ENCODE data around the gene OR10R2. TPM values are rescaled to one million over a fixed set of nuclear protein-coding genes. Genes with fewer than 3 reads are reported as not detected.
"Not testable (repeated sequence)": the region's sequence is repeated elsewhere in the genome, so short reads cannot be mapped to it uniquely, and the experiment has no call there.

The OR10R2 gene
- polyA plus RNA-seq, 1 donor from 2014 or later, result not detected

GRCh38 chr1:158426137-158426536 lies 45.9 kb upstream of the OR10R2 start, which contains the start of gene OR10K2:
TSS of gene OR10K2 (minus strand) at chr1:158426237. CDS start at chr1:158420866, 5,371 bp downstream.
- Histone ChIP-seq H3K4me3 (ENCODE audit: low read length) (no peak within 1 kb of the TSS), H3K79me2 (replicated peaks; ENCODE audit: insufficient read depth, low read length) (no peaks in the 10 kb centered on the region), H4K20me1 (ENCODE audit: insufficient read depth) (no peaks in the 10 kb centered on the region), H3K27ac (ENCODE audit: low read length) (no peak within 1 kb of the TSS), H3K27me3 (ENCODE audit: insufficient read depth, low read depth, low read length) (no peaks in the 10 kb centered on the region), H3K9me2 (ENCODE audit: insufficient read depth, low read length) (no peaks in the 10 kb centered on the region), H2AFZ (ENCODE audit: low read depth, low read length) (no peak within 1 kb of the TSS), H3F3A (ENCODE audit: insufficient read depth, low read length, poor library complexity, severe bottlenecking) (no peaks in the 10 kb centered on the region), H3K4me2 (ENCODE audit: low read length) (no peak within 1 kb of the TSS), H3K9me3 (ENCODE audit: low read length) (no peaks in the 10 kb centered on the region), H3K36me3 (ENCODE audit: insufficient read depth, low read length) (no peaks in the 10 kb centered on the region), H3K9ac (ENCODE audit: low read length) (no peak within 1 kb of the TSS)
- TF ChIP-seq REST (IDR thresholded peaks at IDR 0.05; ENCODE audit: borderline replicate concordance) (no peak), CTCF (IDR thresholded peaks at IDR 0.05; ENCODE audit: poor library complexity, severe bottlenecking) (no peak), RAD21 (conservative IDR thresholded peaks at IDR 0.05) (no peak)

GRCh38 chr1:158430163-158430562 lies 41.9 kb upstream of the OR10R2 start:
- H3F3A ChIP-seq (ENCODE audit: insufficient read depth, low read length, poor library complexity, severe bottlenecking); H4K20me1 ChIP-seq (ENCODE audit: insufficient read depth): not testable (repeated sequence)

GRCh38 chr1:158434741-158435140 lies 37.3 kb upstream of the OR10R2 start:
- H3K36me3 ChIP-seq (ENCODE audit: insufficient read depth, low read length), result no peaks in the 10 kb centered on the region
- H3K4me3 ChIP-seq (ENCODE audit: low read length), result no peak overlapping the region
- H3F3A ChIP-seq (ENCODE audit: insufficient read depth, low read length, poor library complexity, severe bottlenecking), result no peaks in the 10 kb centered on the region
- no peak overlapping the region for H3K27ac ChIP-seq (ENCODE audit: low read length)
- TF ChIP-seq POLR2AphosphoS5 (IDR thresholded peaks at IDR 0.05) (no peak), EP300 (conservative IDR thresholded peaks at IDR 0.05; ENCODE audit: poor library complexity, severe bottlenecking) (no peak), RAD21 (conservative IDR thresholded peaks at IDR 0.05) (no peak), CTCF (IDR thresholded peaks at IDR 0.05; ENCODE audit: poor library complexity, severe bottlenecking) (no peak), TAF1 (IDR thresholded peaks at IDR 0.05; ENCODE audit: low read depth) (no peak)
- H3K79me2 ChIP-seq (replicated peaks; ENCODE audit: insufficient read depth, low read length), result no peaks in the 10 kb centered on the region
- no peak overlapping the region for H3K4me2 ChIP-seq (ENCODE audit: low read length)
- no peak overlapping the region for H3K9ac ChIP-seq (ENCODE audit: low read length)
- no peak overlapping the region for H2AFZ ChIP-seq (ENCODE audit: low read depth, low read length)
- H3K9me3 ChIP-seq (ENCODE audit: low read length), result no peaks in the 10 kb centered on the region
- H3K27me3 ChIP-seq (ENCODE audit: insufficient read depth, low read depth, low read length), result no peaks in the 10 kb centered on the region
- H4K20me1 ChIP-seq (ENCODE audit: insufficient read depth), result no peaks in the 10 kb centered on the region
- no peaks in the 10 kb centered on the region for H3K9me2 ChIP-seq (ENCODE audit: insufficient read depth, low read length)

More at GRCh38 chr1:158430163-158430562, 41.9 kb upstream of the OR10R2 start:
- not testable (repeated sequence) for H3K4me3 ChIP-seq (ENCODE audit: low read length); H3K27me3 ChIP-seq (ENCODE audit: insufficient read depth, low read depth, low read length); H3K36me3 ChIP-seq (ENCODE audit: insufficient read depth, low read length); H3K4me2 ChIP-seq (ENCODE audit: low read length); H3K9me3 ChIP-seq (ENCODE audit: low read length); H2AFZ ChIP-seq (ENCODE audit: low read depth, low read length); H3K79me2 ChIP-seq (replicated peaks; ENCODE audit: insufficient read depth, low read length); H3K27ac ChIP-seq (ENCODE audit: low read length); H3K9ac ChIP-seq (ENCODE audit: low read length); H3K9me2 ChIP-seq (ENCODE audit: insufficient read depth, low read length)

Data from neural cell (in vitro differentiated cells).